Pancreas (tissue), 10 donors: ENCODE results near the gene DLG2. TPM values are rescaled to one million over a fixed set of nuclear protein-coding genes. Genes with fewer than 3 reads are reported as not detected.

Experiments used
- ATAC-seq, 4 donors: fragments of 200-7000 bp; cut with Tn5 transposase; one replicate each; pipeline versions ENCODE4 v1.8.0 to v1.9.1; 2020; ENCODE audit warnings: mild to moderate bottlenecking in 4 of 4, moderate library complexity in 4 of 4
- DNase-seq, 6 donors: peaks; one replicate each; pipeline ENCODE4 v3.0.0-alpha.2; 2020
- FAIRE-seq: peaks from 2 replicates; lab custom pipeline; 2012; peaks lifted over from hg19 to GRCh38; lab: Jason Lieb, UNC
- H3K27ac ChIP-seq, 4 donors: fragments of 200-600 bp; sonication (generic); 1 replicate in 3 of 4; 2 replicates in 1 of 4; pipeline versions ENCODE4 v1.5.0 to v1.8.0; 2020
- H3K27me3 ChIP-seq, 4 donors: fragments of 200-600 bp; one replicate each; pipeline ENCODE4 v1.8.0; 2021
- H3K36me3 ChIP-seq, 3 donors: fragments of 200-600 bp; sonication (generic) in 1 of 3; one replicate each; pipeline versions ENCODE4 v1.5.0 to v1.8.0; 2020 to 2021
- H3K4me1 ChIP-seq, 3 donors: fragments of 200-600 bp; one replicate each; pipeline ENCODE4 v1.8.0; 2021
- H3K4me3 ChIP-seq, 4 donors: fragments of 200-600 bp; sonication (generic) in 2 of 4; one replicate each; pipeline versions ENCODE4 v1.5.0 to v1.8.0; 2020 to 2021
- H3K9me3 ChIP-seq, 4 donors: fragments of 200-600 bp; one replicate each; pipeline ENCODE4 v1.8.0; 2021
- CTCF ChIP-seq, 4 donors: fragments of 200-600 bp; sonication (generic) in 3 of 4; IDR thresholded peaks; one replicate each; pipeline versions ENCODE4 v1.5.0 to v1.8.0; 2021; ENCODE audit warnings: antibody characterized with exemption in 4 of 4
- WGBS, 2 donors: extraction: QIAGEN DNeasy Blood & Tissue Kit; methylation state at CpG; one replicate each; pipeline ENCODE4 v1.1.7; 2013; 5-methylcytosine and 5-hydroxymethylcytosine counted together
- intact Hi-C, 3 donors: fragments of 100-400 bp; cut with DNase I; formaldehyde crosslinking; loops; one replicate each; pipeline versions ENCODE4 v1.11.1 to v1.14.2; 2022
- polyA plus RNA-seq, 2 donors: library from polyadenylated mRNA; stranded (reverse); fragments of 200-250 nt; gene quantifications; one replicate each; pipeline ENCODE4 v1.2.3, GENCODE V29; 2013
- total RNA-seq, 6 donors: library from RNA; stranded (reverse); fragmentation: NEBNext Ultra II Directional in 4 of 6; extraction: Animal tissue kit (Norgen Biotek cat#: 25700) in 4 of 6; gene quantifications; one replicate each; pipeline versions ENCODE4 v1.2.1 to v1.2.4, GENCODE V29; 2021 to 2023
- donor health status: healthy with polysubstance abuse.
- donor health status: DM: no; HTN: no; CAD: no; lungs with moderate emphysema.
- donor health status: DM: no; HTN: no; CAD: no.
- donor health status: control.
- donor health status: control.
- donor health status: Bipolar disorder and iron deficiency.
- donor health status: DM: yes; HTN: yes; CAD: no.
- donor health status: DM: no; HTN: no; CAD: no.
- donor health status: DM: no; HTN: no; CAD: no.
- donor health status: DM: yes; HTN: yes; CAD: no.

Gene DLG2
- total and polyA plus RNA-seq, 8 donors = 1.2 to 5.4 (median 3.6) TPM

- FAIRE-seq (no peak), ATAC-seq (no peak), DNase-seq (no peak)
- no peaks in the 10 kb centered on the region for H3K27me3 ChIP-seq
- 54 to 74% methylated on average over 2 of the region's 2 CpGs for WGBS, 2 donors
- no peak overlapping the region for H3K4me3 ChIP-seq
- TF ChIP-seq CTCF (IDR thresholded peaks at IDR 0.05) = no peak
- no peak overlapping the region for H3K27ac ChIP-seq
- intact Hi-C loops = no loop called here
- no peaks in the 10 kb centered on the region for H3K36me3 ChIP-seq
- H3K9me3 ChIP-seq = no peaks in the 10 kb centered on the region
- no peaks in the 10 kb centered on the region for H3K4me1 ChIP-seq
Measured at GRCh38 chr11:83793310-83793709, 1833.8 kb downstream of the DLG2 start.

GRCh38 chr11:83791557-83791956, 1835.6 kb downstream of the DLG2 start:
- FAIRE-seq = no peak

GRCh38 chr11:83785942-83786341, 1841.2 kb downstream of the DLG2 start:
- H3K36me3 ChIP-seq = no peaks in the 10 kb centered on the region
- no peaks in the 10 kb centered on the region for H3K9me3 ChIP-seq
- ATAC-seq = no peak
- H3K4me1 ChIP-seq = no peaks in the 10 kb centered on the region
- H3K4me3 ChIP-seq = no peak overlapping the region
- intact Hi-C loops = no loop called here
- 83 to 91% methylated on average over 2 of the region's 2 CpGs for WGBS, 2 donors
- H3K27me3 ChIP-seq = no peaks in the 10 kb centered on the region
- no peak for TF ChIP-seq CTCF (IDR thresholded peaks at IDR 0.05)
- no peak for FAIRE-seq
- DNase-seq = no peak
- no peak overlapping the region for H3K27ac ChIP-seq

More at GRCh38 chr11:83791557-83791956, 1835.6 kb downstream of the DLG2 start:
- 93 to 94% methylated on average over 17 of the region's 17 CpGs for WGBS, 2 donors
- DNase-seq (no peak), ATAC-seq (no peak)
- H3K27me3 ChIP-seq = no peaks in the 10 kb centered on the region
- no peak overlapping the region for H3K4me3 ChIP-seq
- no peaks in the 10 kb centered on the region for H3K4me1 ChIP-seq
- H3K36me3 ChIP-seq = no peaks in the 10 kb centered on the region
- intact Hi-C loops = no loop called here
- no peak overlapping the region for H3K27ac ChIP-seq
- no peaks in the 10 kb centered on the region for H3K9me3 ChIP-seq
- TF ChIP-seq CTCF (IDR thresholded peaks at IDR 0.05) = no peak

GRCh38 chr11:83784419-83784818, 1842.7 kb downstream of the DLG2 start:
- Histone ChIP-seq H3K9me3 (no peaks in the 10 kb centered on the region), H3K27ac (no peak overlapping the region), H3K36me3 (no peaks in the 10 kb centered on the region), H3K4me3 (no peak overlapping the region), H3K27me3 (no peaks in the 10 kb centered on the region), H3K4me1 (no peaks in the 10 kb centered on the region)
- intact Hi-C loops = no loop called here
- no peak for TF ChIP-seq CTCF (IDR thresholded peaks at IDR 0.05)
- DNase-seq = no peak
- no peak for ATAC-seq
- no peak for FAIRE-seq
- 25 to 55% methylated on average over 1 of the region's 1 CpG for WGBS, 2 donors

- H3K27me3 ChIP-seq = no peaks in the 10 kb centered on the region
- intact Hi-C loops = no loop called here
- TF ChIP-seq CTCF (IDR thresholded peaks at IDR 0.05) = no peak
- H3K9me3 ChIP-seq = no peaks in the 10 kb centered on the region
- no peak overlapping the region for H3K27ac ChIP-seq
- WGBS, 2 donors = 14 to 23% methylated on average over 1 of the region's 1 CpG
- H3K4me3 ChIP-seq = no peak overlapping the region
- H3K36me3 ChIP-seq = no peaks in the 10 kb centered on the region
- DNase-seq (no peak), FAIRE-seq (no peak), ATAC-seq (no peak)
- no peaks in the 10 kb centered on the region for H3K4me1 ChIP-seq
Measured at GRCh38 chr11:83782329-83782728, 1844.8 kb downstream of the DLG2 start.
